Activated naive CD8-positive, alpha-beta T cell treated with anti-CD3 and anti-CD28 coated beads, Interleukin-2, amount 10 ng/mL, durations not matched to agents 7 days and 5 days (primary cell): ENCODE measurements around the gene IZUMO4. TPM values are rescaled to one million over a fixed set of nuclear protein-coding genes. Genes with fewer than 3 reads are reported as not detected.

Experiments
- ATAC-seq: fragments of 150-1000 bp; cut with Tn5 transposase; one replicate; pipeline ENCODE4 v1.10.0; 2021; ENCODE audit warnings: low read depth, moderate library complexity
- POLR2A ChIA-PET: fragments of 350-600 bp; sonication (Branson Sonifier 250); formaldehyde crosslinking; loops from one replicate; lab custom pipeline; 2021; ENCODE audit warnings: antibody characterized with exemption; lab: Charles Lee
- DNase-seq: peaks from one replicate; pipeline ENCODE4 v3.0.0; 2021
- H3K27ac Mint-ChIP-seq: one replicate; pipeline ENCODE4 v1.8.0; 2022; ENCODE audit warnings: mild to moderate bottlenecking, mixed read lengths
- H3K27me3 Mint-ChIP-seq: one replicate; pipeline ENCODE4 v1.8.0; 2022; ENCODE audit warnings: mild to moderate bottlenecking, moderate library complexity, mixed read lengths
- H3K36me3 Mint-ChIP-seq: one replicate; pipeline ENCODE4 v1.8.0; 2021; ENCODE audit warnings: mild to moderate bottlenecking, mixed read lengths
- H3K4me1 Mint-ChIP-seq: one replicate; pipeline ENCODE4 v1.8.0; 2021; ENCODE audit warnings: mixed read lengths
- H3K4me3 Mint-ChIP-seq: one replicate; pipeline ENCODE4 v1.8.0; 2022; ENCODE audit warnings: mild to moderate bottlenecking, moderate library complexity, mixed read lengths
- H3K9me3 Mint-ChIP-seq: one replicate; pipeline ENCODE4 v1.8.0; 2021; ENCODE audit warnings: mixed read lengths
- total RNA-seq, 2 experiments: library from RNA; stranded (reverse); gene quantifications; one replicate each; pipeline ENCODE4 v1.2.3, GENCODE V29; 2021

The IZUMO4 gene
- total RNA-seq, 2 experiments from 2014 or later, result 16.0 to 17.7 TPM

DNA sequence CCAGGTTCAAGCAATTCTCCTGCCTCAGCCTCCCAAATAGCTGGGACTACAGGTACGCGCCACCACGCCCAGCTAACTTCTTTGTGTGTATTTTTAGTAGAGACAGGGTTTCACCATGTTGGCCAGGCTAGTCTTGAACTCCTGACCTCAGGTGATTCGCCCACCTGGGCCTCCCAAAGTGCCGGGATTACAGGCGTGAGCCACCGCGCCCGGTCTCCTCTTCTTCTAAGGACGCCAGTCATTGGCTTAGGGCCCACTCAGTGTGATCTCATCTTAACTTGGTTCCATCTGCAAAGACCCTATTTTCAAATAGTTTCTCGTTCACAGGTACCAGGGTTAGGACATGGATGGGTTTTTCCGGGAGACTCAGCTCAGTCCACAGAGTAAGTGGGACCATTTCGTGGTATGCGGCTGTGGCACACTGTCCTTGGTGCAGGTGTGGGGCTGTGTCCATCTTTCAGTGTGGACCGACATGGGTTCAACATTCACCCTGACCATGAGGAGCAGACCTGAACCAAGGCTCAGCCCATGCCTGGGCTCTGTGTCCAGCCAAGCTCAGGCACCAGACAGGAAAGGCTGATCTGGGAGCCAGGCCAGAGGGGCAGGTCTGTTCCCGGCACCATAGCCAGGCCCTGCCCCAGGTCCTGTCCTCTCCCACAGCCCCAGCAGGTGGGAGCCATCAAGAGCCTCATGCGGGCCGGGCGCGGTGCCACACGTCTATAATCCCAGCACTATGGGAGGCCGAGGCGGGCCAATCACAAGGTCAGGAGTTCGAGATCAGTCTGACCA is 42.9 kb upstream of the IZUMO4 start:
- no peaks in the 10 kb centered on the region for H3K9me3 Mint-ChIP-seq
- no peaks in the 10 kb centered on the region for H3K27me3 Mint-ChIP-seq
- DNase-seq (no peak), ATAC-seq (no peak)
- POLR2A ChIA-PET, result interaction anchor here (2.8 to 5.2 kb wide), 3 partner anchors 8 to 30 kb away, joined by 48 to 73 read pairs (median 56); no protein-coding TSS in a partner anchor
- peak overlapping the region; percentile 96 for H3K27ac Mint-ChIP-seq
- H3K36me3 Mint-ChIP-seq, result peaks cover 7% of the 10 kb centered on the region
- H3K4me3 Mint-ChIP-seq, result no peak overlapping the region
- H3K4me1 Mint-ChIP-seq, result peaks cover 32% of the 10 kb centered on the region

DNA sequence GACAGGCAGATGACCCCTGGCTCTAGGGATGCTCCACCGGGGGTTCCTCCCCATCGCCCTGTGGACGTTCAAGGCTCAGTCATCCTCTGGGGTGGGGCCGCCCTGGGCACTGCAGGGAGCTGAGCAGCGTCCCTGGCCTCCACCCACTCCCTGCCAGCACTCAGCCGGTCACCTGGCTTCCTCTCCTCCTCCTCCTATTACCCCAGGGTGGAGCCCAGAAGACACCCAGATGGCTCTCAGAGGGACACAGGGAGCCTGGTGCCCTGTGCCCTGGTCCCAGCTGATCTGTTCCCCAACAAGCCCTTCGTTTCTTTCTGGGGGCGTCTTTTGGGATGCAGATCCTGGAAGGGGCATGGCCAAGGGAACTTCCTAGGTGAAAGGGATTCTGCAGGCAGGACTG is 42.0 kb upstream of the IZUMO4 start:
- Mint-ChIP-seq H3K36me3 (peaks cover 3% of the 10 kb centered on the region), H3K27ac (peak overlapping the region; percentile 79), H3K9me3 (no peaks in the 10 kb centered on the region), H3K27me3 (no peaks in the 10 kb centered on the region), H3K4me3 (peak overlapping the region; percentile 21), H3K4me1 (peaks cover 31% of the 10 kb centered on the region)
- ATAC-seq, result no peak
- POLR2A ChIA-PET, result no interaction called here
- no peak for DNase-seq

DNA sequence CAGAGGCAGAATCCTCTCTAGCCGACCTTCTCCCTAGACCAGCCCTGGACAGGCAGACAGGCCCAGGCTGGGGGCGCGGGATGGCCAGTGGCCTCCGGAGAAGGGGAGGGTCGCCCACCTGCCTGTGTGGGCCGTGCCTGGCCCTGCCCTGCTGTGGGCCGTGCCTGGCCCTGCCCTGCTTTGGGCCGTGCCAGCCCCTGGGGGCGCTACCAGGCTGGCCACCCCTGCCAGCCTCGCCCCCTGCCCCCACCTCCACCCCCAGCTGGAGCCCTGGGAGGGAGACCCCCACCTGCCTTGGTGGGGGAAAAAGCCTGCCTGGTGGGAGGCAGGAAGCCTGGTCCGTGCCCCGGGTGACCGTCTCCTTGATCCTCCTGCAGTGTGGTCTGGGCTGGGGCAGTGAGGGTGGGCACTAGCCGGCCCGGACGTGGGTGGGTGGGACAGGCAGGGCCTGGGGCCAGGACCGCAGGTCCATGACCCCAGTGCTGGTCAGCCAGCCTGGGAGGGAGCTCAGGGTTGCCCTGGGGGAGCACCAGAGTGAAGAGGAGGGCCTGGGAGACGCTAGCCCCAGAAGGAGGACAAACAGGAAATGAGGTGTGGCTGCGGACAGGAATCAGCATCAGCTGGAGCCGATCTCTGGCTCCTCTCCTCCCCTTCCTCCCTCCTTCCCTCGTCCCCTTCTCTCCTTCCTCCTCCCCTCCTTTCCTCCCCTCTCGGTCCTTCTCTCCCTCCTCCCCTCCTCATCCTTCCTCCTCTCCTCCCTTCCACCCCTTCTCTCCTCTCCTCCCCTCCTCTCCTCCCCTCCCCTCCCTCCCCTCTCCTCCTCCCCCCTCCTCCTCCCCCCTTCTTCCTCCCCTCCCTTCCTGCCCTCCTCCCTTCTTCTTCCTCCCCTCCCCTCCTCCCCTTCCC is 40.5 kb upstream of the IZUMO4 start:
- H3K27ac Mint-ChIP-seq, result peak overlapping the region; percentile 94
- peaks cover 35% of the 10 kb centered on the region for H3K4me1 Mint-ChIP-seq
- no peaks in the 10 kb centered on the region for H3K36me3 Mint-ChIP-seq
- H3K27me3 Mint-ChIP-seq, result no peaks in the 10 kb centered on the region
- DNase-seq, result no peak
- H3K9me3 Mint-ChIP-seq, result no peaks in the 10 kb centered on the region
- POLR2A ChIA-PET, result interaction anchor here (0.7 to 0.8 kb wide), 3 partner anchors 9 to 33 kb away, joined by 3 to 5 read pairs (median 4); no protein-coding TSS in a partner anchor
- ATAC-seq, result no peak
- peak overlapping the region; percentile 79 for H3K4me3 Mint-ChIP-seq

DNA sequence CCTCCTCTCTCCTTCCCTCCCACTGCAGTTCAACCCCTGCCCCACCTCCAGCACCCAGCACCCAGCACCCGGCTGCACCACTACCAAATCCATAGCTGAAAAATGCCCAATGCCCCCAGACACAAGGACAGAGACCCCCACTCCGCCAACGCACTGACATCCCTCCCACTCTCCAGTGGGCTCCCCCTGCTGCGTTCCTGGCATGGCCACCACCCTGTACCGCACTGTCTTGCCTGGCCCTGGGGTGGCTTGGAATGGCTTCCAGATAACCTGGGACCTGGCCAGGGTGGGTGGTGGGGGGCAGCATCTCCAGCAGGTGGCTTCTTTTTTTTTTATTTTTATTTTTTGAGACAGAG is 39.9 kb upstream of the IZUMO4 start:
- Mint-ChIP-seq H3K9me3 (no peaks in the 10 kb centered on the region), H3K27me3 (no peaks in the 10 kb centered on the region), H3K4me3 (peak overlapping the region; percentile 79), H3K36me3 (no peaks in the 10 kb centered on the region), H3K4me1 (peaks cover 32% of the 10 kb centered on the region), H3K27ac (peak overlapping the region; percentile 87)
- DNase-seq, result no peak
- no peak for ATAC-seq
- POLR2A ChIA-PET, result interaction anchor here (0.7 kb wide), 1 partner anchor 28 kb away, joined by 5 read pairs; no protein-coding TSS in a partner anchor

DNA sequence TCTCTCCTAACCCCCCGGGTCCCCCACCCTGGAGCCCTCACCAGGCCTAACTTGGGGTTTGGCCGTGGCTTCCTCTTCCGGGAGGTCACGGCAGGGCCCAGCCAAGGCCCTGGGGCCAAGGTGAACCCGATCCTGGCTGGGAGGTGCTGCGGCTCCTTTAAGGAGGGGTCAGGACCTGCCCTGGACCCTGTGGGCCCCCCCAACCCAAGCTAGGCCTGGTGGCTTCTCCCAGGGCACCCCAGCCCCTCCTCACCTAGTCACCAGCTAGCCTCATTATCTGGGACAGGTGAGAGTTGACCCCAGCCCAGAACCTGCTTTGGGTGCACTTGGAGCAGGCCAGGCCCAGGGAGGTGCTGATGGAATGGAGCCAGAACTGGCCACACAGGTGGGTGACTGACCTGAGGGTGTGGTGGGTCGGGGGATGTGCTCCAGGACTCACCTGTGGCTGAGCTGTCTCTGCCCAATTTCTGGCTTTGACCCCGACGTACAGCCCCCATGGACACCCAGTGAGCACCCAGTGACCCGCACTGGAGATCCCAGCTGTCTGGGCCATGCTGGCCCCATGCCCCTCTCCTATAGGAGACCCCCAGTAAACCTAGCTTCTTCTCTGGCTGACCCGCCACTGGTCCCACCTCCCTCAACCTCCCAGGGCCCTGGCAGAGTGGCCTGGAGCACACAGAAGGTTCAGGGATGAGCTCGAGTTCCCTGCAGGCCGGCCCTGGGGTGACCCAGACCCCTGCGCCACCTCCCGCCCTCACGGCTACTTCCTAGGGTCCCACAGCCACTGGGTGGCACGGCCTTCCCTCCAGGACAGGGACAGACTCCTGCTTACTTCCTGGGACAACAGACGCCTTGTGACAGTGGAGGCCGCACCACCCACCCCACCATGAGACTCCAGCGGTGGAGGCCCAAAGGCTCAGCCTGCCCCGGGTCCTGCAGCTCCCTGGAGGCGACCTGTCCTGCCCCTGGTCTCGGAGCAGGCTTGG is 38.9 kb upstream of the IZUMO4 start:
- DNase-seq (no peak), ATAC-seq (no peak)
- Mint-ChIP-seq H3K4me3 (peak overlapping the region; percentile 79), H3K27me3 (no peaks in the 10 kb centered on the region), H3K36me3 (no peaks in the 10 kb centered on the region), H3K4me1 (peaks cover 33% of the 10 kb centered on the region), H3K27ac (peak overlapping the region; percentile 87), H3K9me3 (no peaks in the 10 kb centered on the region)
- POLR2A ChIA-PET, result interaction anchor here (0.6 to 1.5 kb wide), 3 partner anchors 9 to 16 kb away, joined by 4 to 6 read pairs (median 4); no protein-coding TSS in a partner anchor

GRCh38 chr19:2058570-2059421 is 37.9 kb upstream of the IZUMO4 start:
- H3K27ac Mint-ChIP-seq, result peak overlapping the region; percentile 87
- H3K4me1 Mint-ChIP-seq, result peaks cover 33% of the 10 kb centered on the region
- peak overlapping the region; percentile 13 for H3K4me3 Mint-ChIP-seq
- no peak for ATAC-seq
- no peaks in the 10 kb centered on the region for H3K27me3 Mint-ChIP-seq
- DNase-seq, result no peak
- POLR2A ChIA-PET, result interaction anchor here (1.2 to 1.5 kb wide), 2 partner anchors 9 to 17 kb away, joined by 4 read pairs; no protein-coding TSS in a partner anchor
- H3K36me3 Mint-ChIP-seq, result no peaks in the 10 kb centered on the region
- H3K9me3 Mint-ChIP-seq, result no peaks in the 10 kb centered on the region

- DNase-seq, result no peak
- no peaks in the 10 kb centered on the region for H3K27me3 Mint-ChIP-seq
- peaks cover 32% of the 10 kb centered on the region for H3K4me1 Mint-ChIP-seq
- no peaks in the 10 kb centered on the region for H3K36me3 Mint-ChIP-seq
- H3K9me3 Mint-ChIP-seq, result no peaks in the 10 kb centered on the region
- POLR2A ChIA-PET, result interaction anchor here (1.2 to 4.6 kb wide), 4 partner anchors 9 to 24 kb away, joined by 4 to 73 read pairs (median 16); partner anchors contain the start of gene MKNK2
- peak overlapping the region; percentile 98 for H3K27ac Mint-ChIP-seq
- no peak for ATAC-seq
- peak overlapping the region; percentile 90 for H3K4me3 Mint-ChIP-seq
Measured at GRCh38 chr19:2059422-2060201, 37.1 kb upstream of the IZUMO4 start.

- POLR2A ChIA-PET, result interaction anchor here (0.5 to 4.6 kb wide), 10 partner anchors 10 to 763 kb away, joined by 3 to 73 read pairs (median 5); partner anchors contain the start of genes MKNK2 and MOB3A
- DNase-seq (no peak), ATAC-seq (peak; percentile 40)
- H3K27me3 Mint-ChIP-seq, result no peaks in the 10 kb centered on the region
- peaks cover 23% of the 10 kb centered on the region for H3K4me1 Mint-ChIP-seq
- peak overlapping the region; percentile 98 for H3K27ac Mint-ChIP-seq
- H3K4me3 Mint-ChIP-seq, result peak overlapping the region; percentile 91
- no peaks in the 10 kb centered on the region for H3K36me3 Mint-ChIP-seq
- H3K9me3 Mint-ChIP-seq, result no peaks in the 10 kb centered on the region
Measured at GRCh38 chr19:2060884-2061494, 35.7 kb upstream of the IZUMO4 start.

- ATAC-seq (peak; percentile 91), DNase-seq (peak; percentile 100)
- peaks cover 19% of the 10 kb centered on the region for H3K4me1 Mint-ChIP-seq
- H3K9me3 Mint-ChIP-seq, result no peaks in the 10 kb centered on the region
- peak overlapping the region; percentile 91 for H3K4me3 Mint-ChIP-seq
- H3K27ac Mint-ChIP-seq, result peak overlapping the region; percentile 90
- H3K27me3 Mint-ChIP-seq, result no peaks in the 10 kb centered on the region
- POLR2A ChIA-PET, result interaction anchor here (0.5 to 4.6 kb wide), 9 partner anchors 11 to 764 kb away, joined by 3 to 73 read pairs (median 6); partner anchors contain the start of genes MKNK2 and MOB3A
- H3K36me3 Mint-ChIP-seq, result no peaks in the 10 kb centered on the region
Measured at GRCh38 chr19:2061495-2062388, 35.0 kb upstream of the IZUMO4 start.

DNA sequence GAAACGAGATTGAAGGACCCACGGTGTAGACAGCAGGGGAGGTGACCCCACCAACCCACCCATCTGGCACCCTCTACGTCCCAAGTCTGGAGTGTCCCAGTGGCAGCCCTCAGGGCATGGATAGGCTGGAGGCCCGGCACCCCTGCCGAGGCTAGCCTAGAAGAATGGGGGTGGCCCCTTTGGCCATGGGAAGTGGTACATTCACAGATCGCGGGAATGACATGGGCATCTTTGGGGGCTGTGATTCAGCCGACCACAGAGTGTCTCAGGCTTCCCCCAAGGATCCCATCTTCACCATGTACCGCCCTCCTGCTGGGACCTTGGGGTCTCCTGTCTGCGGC is 34.4 kb upstream of the IZUMO4 start:
- Mint-ChIP-seq H3K9me3 (no peaks in the 10 kb centered on the region), H3K27ac (peak overlapping the region; percentile 90)
- POLR2A ChIA-PET, result interaction anchor here (0.6 to 4.6 kb wide), 8 partner anchors 11 to 124 kb away, joined by 3 to 73 read pairs (median 6); partner anchors contain the start of genes MKNK2 and MOB3A

More for the DNA sequence above, 34.4 kb upstream of the IZUMO4 start:
- no peaks in the 10 kb centered on the region for H3K36me3 Mint-ChIP-seq
- ATAC-seq (no peak), DNase-seq (no peak)
- no peaks in the 10 kb centered on the region for H3K27me3 Mint-ChIP-seq
- H3K4me3 Mint-ChIP-seq, result peak overlapping the region; percentile 91
- peaks cover 17% of the 10 kb centered on the region for H3K4me1 Mint-ChIP-seq
